ENCODE data around the gene ZNF474. TPM values are rescaled to one million over a fixed set of nuclear protein-coding genes. Genes with fewer than 3 reads are reported as not detected.

The ZNF474 gene
- total RNA-seq, 2 donors from 2014 or later: 1.7 TPM; not detected in 1

GRCh38 chr5:122142480-122143164 is 13.3 kb downstream of the ZNF474 start:
- TF ChIP-seq CTCF (IDR thresholded peaks at IDR 0.05) (no peak), POLR2AphosphoS5 (IDR thresholded peaks at IDR 0.05) (no peak), POLR2A (IDR thresholded peaks at IDR 0.05) (no peak)
- no peaks in the 10 kb centered on the region for H3K9me3 ChIP-seq
- H3K4me3 ChIP-seq: no peak overlapping the region
- H3K27ac ChIP-seq: no peak overlapping the region
- H3K36me3 ChIP-seq: no peaks in the 10 kb centered on the region
- intact Hi-C loops (cut with DNase I): no loop called here
- DNase-seq (ENCODE audit: low spot score): no peak
- WGBS: 90% methylated on average over 6 of the region's 6 CpGs
- H3K27me3 ChIP-seq (replicated peaks; ENCODE audit: insufficient read depth): no peaks in the 10 kb centered on the region
- no peaks in the 10 kb centered on the region for H3K4me1 ChIP-seq (replicated peaks)

- TF ChIP-seq POLR2AphosphoS5 (IDR thresholded peaks at IDR 0.05): no peak
- TF ChIP-seq POLR2A (IDR thresholded peaks at IDR 0.05): no peak
- TF ChIP-seq CTCF (IDR thresholded peaks at IDR 0.05): no peak
- Histone ChIP-seq H3K36me3 (no peaks in the 10 kb centered on the region), H3K4me3 (no peak overlapping the region), H3K27ac (no peak overlapping the region), H3K4me1 (replicated peaks) (no peaks in the 10 kb centered on the region), H3K9me3 (no peaks in the 10 kb centered on the region), H3K27me3 (replicated peaks; ENCODE audit: insufficient read depth) (no peaks in the 10 kb centered on the region)
- DNase-seq (ENCODE audit: low spot score): no peak
- intact Hi-C loops (cut with DNase I): no loop called here
- 81% methylated on average over 1 of the region's 1 CpG for WGBS
Observed at GRCh38 chr5:122144236-122144635, 14.9 kb downstream of the ZNF474 start.

GRCh38 chr5:122145906-122146305 is 16.6 kb downstream of the ZNF474 start:
- DNase-seq (ENCODE audit: low spot score): no peak
- WGBS: 93% methylated on average over 1 of the region's 1 CpG
- Histone ChIP-seq H3K4me3 (no peak overlapping the region), H3K4me1 (replicated peaks) (no peaks in the 10 kb centered on the region), H3K9me3 (no peaks in the 10 kb centered on the region), H3K27me3 (replicated peaks; ENCODE audit: insufficient read depth) (no peaks in the 10 kb centered on the region), H3K36me3 (no peaks in the 10 kb centered on the region), H3K27ac (no peak overlapping the region)
- intact Hi-C loops (cut with DNase I): no loop called here
- TF ChIP-seq CTCF (IDR thresholded peaks at IDR 0.05) (no peak), POLR2A (IDR thresholded peaks at IDR 0.05) (no peak), POLR2AphosphoS5 (IDR thresholded peaks at IDR 0.05) (no peak)

DNA sequence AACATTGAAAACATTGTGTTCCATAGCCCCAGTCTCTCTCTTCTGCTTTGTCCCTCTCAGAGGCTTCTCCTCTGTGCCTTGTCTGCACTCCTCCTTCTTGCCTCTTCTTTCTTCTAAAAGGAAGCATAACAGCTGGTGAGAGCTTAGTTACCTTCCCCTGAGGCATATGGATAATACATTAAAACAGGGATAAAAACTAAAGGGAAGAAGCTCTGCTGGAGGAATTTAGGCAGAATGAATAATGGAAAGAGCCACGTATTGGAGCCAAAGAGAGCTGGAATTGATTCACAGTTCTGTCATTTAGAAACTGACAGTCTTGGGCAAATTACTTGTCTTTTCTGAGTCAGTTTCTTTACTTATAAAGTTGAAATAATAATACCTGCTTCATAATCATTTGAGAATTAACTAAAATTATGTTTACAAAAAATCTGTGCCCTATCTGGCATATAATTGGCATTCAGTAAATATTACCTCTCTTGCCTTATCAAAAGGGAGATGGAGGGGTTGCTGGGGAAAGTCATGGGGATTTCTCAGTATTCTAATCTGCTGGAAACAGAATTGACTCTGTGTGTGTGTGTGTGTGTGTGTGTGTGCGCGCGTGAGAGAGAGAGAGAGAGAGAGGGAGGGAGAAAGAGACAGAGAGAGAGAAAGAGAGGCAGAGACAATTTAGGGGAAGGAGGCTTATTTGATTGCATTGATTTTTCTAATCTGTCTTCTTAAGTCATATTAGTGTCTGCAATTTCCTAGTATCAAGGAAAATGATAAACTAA is 20.2 kb downstream of the ZNF474 start:
- Histone ChIP-seq H3K36me3 (no peaks in the 10 kb centered on the region), H3K4me3 (no peak overlapping the region), H3K27ac (no peak overlapping the region), H3K4me1 (replicated peaks) (no peaks in the 10 kb centered on the region), H3K9me3 (no peaks in the 10 kb centered on the region), H3K27me3 (replicated peaks; ENCODE audit: insufficient read depth) (no peaks in the 10 kb centered on the region)
- TF ChIP-seq POLR2A (IDR thresholded peaks at IDR 0.05) (no peak), CTCF (IDR thresholded peaks at IDR 0.05) (no peak), POLR2AphosphoS5 (IDR thresholded peaks at IDR 0.05) (no peak)
- 79% methylated on average over 4 of the region's 4 CpGs for WGBS
- intact Hi-C loops (cut with DNase I): loop anchor here (10.0 kb wide), 1 partner anchor 185 kb away; the partner anchor contains the start of gene SRFBP1
- DNase-seq (ENCODE audit: low spot score): no peak

Measured in prostate gland (tissue), 2 donors.